Kidney glomerular epithelial cell (primary cell): ENCODE data around the gene TAF11L9.
"Not testable (repeated sequence)": the region's sequence is repeated elsewhere in the genome, so short reads cannot be mapped to it uniquely, and the experiment has no call there.

Experiments
- DNase-seq: peaks from one replicate; lab custom pipeline; 2025; lab: John Stamatoyannopoulos, UW

Gene TAF11L9

DNA sequence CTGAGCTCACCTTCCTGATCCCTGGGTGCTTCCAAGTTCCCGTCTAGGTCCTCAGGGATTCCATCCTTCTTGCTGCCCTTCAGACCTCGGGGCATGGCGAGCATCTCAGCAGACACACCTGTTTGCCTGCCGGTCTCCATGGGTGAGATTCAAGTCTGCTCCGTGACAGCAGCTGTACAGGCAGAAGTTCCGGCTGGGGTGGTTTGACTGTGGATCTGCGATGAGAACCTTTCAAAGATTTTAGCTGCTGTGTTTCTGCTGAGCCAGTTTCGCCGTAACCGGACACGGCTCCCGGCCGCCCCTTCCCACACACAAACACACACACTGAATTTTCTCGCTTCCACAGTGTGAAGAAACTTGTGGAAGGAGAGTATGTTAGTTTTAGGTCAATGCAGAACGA lies at the start of gene TAF11L9:
Gene TAF11L9, minus strand, starts transcription at position 140 of the 400 bp plus-strand sequence.
- not testable (repeated sequence) for DNase-seq

DNA sequence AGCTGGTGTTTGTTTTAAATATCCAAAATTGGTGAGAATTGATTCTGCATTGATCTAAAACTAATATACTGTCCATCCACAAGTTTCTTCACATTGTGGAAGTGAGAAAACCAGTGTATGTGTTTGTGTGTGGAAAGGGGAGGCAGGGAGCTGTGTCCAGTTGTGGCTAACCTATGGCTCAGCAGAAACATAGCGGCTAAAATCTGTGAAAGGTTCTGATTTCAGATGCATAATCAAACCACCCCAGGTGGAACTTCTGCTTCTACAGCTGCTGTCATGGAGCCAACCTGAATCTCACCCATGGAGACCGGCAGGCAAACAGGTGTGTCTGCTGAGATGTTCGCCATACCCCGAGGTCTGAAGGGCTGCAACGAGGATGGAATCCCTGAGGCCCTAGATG lies 40.0 kb upstream of the TAF11L9 start, which contains the start of gene TAF11L14:
Gene TAF11L14, plus strand, starts transcription at position 301 of the 400 bp plus-strand sequence.
- no peak for DNase-seq

DNA sequence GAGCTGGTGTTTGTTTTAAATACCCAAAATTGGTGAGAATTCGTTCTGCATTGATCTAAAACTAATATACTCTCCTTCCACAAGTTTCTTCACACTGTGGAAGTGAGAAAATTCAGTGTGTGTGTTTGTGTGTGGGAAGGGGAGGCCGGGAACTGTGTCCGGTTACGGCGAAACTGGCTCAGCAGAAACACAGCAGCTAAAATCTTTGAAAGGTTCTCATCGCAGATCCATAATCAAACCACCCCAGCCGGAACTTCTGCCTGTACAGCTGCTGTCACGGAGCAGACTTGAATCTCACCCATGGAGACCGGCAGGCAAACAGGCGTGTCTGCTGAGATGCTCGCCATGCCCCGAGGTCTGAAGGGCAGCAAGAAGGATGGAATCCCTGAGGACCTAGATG lies 37.6 kb upstream of the TAF11L9 start, which contains the start of gene TAF11L13:
Gene TAF11L13, plus strand, starts transcription at position 301 of the 400 bp plus-strand sequence.
- DNase-seq: not testable (repeated sequence)

DNA sequence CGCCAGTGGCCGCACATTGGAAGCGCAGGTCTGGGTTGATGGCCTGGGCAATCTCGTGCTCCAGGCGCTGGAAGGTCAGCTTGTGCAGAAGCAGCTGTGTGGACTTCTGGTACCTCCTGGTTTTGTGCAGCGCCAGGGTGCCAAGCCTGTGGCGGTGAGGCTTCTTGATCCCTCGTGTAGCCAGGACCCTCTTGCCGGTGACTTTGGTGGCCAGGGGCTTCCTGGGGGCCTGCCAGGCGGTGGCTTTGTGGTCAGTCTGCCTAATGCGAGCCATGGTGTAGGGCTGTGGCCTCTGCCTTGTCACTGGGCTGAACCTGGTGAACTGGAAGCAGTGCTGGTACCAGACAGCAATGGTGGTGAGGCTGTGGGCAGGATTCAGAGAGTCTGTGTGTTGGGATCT lies 31.5 kb upstream of the TAF11L9 start:
- no peak for DNase-seq

DNA sequence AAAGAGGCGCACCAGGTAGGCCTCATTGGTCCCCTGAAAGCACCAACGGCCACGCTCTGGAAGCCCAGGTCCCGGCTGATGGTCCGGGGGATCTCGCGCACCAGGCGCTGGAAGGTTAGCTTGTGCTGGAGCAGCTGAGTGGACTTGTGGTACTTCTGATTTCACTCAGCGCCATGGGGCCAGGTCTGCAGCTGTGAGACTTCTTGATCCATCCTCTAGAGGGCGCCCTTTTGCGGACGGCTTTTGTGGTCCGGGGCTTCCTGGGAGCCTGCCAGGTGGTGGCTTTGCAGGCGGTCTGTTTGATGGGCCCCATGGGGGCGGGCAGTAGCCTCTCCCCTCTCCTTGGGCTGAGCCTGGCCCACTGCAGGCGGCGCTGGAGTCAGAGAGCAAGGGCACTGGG lies 26.4 kb upstream of the TAF11L9 start:
- DNase-seq: no peak

DNA sequence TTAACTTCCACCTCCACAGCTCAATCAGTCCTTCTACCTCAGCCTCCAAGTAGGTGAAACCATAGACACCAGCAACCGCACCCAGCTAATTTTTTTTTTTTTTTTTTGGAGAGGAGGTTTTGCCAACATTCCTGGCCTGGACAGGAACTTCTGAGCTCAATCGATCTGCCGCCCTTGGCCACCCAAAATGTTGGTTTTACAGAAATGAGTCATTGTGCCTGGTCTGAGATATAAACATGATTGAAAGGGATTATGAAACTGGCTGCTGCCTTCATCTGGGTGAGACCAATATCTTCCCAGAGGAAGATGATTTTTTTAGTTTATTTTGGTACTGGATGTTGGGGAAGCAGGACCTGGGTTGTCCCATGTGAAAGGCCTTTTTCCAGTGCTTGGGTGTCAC lies 25.2 kb upstream of the TAF11L9 start:
- no peak for DNase-seq

DNA sequence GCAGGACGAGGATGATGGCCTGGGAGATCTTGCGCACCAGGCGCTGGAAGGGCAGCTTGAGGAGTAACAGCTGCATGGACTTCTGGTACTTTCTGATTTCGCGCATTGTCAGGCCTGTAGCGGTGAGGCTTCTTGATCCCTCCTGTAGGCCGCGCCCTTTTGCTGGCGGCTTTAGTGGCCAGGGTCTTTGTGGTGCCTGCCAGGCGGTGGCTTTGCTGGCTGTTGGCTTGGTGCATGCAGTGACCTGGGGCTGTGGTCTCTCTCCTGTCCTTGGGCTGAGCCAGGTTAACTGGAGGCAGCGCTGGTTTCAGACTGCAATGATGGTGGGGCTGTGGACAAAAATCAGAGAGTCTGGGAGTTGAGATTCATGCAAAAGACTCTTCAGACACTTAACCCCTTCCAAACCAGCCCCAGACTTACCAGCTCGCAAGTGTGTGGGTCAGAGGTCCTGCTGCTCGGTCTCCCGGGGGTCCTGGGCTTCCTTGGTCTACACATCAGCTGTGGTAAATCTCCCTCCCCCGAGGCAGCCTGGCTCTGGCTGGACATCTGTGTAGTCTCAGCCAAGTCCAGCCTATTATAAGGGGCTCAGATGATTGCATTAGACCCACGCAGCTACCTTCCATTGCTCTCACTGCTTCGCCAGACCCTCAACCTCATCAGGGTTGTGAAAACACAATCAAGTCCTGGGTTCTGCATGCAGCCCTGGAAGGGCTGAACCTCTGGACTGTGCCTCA lies 20.8 kb upstream of the TAF11L9 start:
- no peak for DNase-seq

DNA sequence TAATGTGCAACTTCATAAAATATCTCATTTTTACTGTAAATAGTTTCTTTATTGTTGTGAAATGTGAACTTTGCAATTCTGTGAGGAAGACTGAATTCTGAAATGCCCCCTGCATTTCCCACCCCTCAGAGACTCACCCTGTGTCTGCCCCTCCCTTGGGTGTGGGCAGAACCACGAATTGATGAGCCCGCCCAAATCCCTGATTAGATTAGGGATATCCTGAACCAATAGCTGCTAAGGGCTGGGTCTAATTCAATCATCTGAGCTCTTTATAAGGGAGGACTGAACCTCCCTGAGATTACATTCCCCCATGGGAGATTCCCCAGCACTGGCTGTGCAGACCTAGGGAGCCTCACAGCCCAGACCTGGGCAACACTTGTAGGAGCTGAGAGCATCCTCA lies 15.9 kb upstream of the TAF11L9 start, which contains the start of gene TAF11L12:
Gene TAF11L12, plus strand, starts transcription at position 301 of the 400 bp plus-strand sequence.
- not testable (repeated sequence) for DNase-seq

DNA sequence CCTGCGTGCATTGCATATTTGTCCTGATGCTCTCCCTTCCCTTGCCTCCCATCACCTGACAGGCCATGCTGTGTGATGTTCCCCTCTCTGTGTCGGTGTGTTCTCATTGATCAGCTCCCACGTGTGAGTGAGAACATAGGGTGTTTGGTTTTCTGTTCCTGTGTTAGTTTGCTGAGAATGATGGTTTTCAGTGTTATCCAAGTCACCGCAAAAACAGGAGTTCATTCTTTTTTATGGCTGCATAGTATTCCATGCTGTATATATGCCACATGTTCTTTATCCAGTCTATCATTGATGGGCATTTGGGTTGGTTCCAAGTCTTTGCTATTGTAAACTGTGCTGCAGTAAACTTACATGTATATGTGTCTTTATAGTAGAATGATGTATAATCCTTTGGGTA lies 13.3 kb upstream of the TAF11L9 start:
- not testable (repeated sequence) for DNase-seq

DNA sequence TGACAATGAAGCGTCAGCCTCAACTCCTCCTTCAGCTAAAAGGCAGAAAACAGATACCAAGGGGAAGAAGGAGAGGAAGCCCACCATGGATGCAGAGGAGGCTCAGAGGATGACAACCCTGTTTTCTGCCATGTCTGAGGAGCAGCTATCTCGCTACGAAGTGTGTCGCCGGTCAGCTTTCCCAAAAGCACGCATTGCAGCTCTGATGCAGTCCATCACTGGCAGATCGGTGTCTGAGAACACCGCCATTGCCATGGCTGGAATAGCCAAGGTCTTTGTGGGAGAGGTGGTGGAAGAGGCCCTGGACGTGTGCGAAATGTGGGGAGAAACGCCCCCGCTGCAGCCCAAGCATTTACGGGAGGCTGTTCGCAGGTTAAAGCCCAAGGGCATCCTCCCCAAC lies 10.8 kb upstream of the TAF11L9 start:
- no peak for DNase-seq

DNA sequence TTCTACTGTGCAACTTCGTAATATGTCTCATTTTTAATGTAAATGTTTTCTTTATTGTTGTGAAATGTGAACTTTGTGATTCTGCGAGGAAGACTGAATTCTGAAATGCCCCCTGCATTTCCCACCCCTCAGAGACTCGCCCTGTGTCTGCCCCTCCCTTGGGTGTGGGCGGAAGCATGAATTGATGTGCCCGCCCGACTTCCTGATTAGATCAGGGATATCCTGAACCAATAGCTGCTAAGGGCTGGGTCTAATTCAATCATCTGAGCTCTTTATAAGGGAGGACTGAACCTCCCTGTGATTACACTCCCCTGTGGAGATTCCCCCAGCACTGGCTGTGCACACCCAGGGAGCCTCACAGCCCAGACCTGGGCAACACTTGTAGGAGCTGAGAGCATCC lies 9.7 kb upstream of the TAF11L9 start, which contains the start of gene TAF11L11:
Gene TAF11L11, plus strand, starts transcription at position 304 of the 400 bp plus-strand sequence.
- DNase-seq: not testable (repeated sequence)

DNA sequence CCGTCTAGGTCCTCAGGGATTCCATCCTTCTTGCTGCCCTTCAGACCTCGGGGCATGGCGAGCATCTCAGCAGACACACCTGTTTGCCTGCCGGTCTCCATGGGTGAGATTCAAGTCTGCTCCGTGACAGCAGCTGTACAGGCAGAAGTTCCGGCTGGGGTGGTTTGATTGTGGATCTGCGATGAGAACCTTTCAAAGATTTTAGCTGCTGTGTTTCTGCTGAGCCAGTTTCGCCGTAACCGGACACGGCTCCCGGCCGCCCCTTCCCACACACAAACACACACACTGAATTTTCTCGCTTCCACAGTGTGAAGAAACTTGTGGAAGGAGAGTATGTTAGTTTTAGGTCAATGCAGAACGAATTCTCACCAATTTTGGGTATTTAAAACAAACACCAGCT lies 3.5 kb upstream of the TAF11L9 start, which contains the start of gene TAF11L10:
Gene TAF11L10, minus strand, starts transcription at position 101 of the 400 bp plus-strand sequence.
- not testable (repeated sequence) for DNase-seq

DNA sequence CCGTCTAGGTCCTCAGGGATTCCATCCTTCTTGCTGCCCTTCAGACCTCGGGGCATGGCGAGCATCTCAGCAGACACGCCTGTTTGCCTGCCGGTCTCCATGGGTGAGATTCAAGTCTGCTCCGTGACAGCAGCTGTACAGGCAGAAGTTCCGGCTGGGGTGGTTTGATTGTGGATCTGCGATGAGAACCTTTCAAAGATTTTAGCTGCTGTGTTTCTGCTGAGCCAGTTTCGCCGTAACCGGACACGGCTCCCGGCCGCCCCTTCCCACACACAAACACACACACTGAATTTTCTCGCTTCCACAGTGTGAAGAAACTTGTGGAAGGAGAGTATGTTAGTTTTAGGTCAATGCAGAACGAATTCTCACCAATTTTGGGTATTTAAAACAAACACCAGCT lies 3.3 kb downstream of the TAF11L9 start, which contains the start of gene TAF11L8:
Gene TAF11L8, minus strand, starts transcription at position 101 of the 400 bp plus-strand sequence.
- not testable (repeated sequence) for DNase-seq

DNA sequence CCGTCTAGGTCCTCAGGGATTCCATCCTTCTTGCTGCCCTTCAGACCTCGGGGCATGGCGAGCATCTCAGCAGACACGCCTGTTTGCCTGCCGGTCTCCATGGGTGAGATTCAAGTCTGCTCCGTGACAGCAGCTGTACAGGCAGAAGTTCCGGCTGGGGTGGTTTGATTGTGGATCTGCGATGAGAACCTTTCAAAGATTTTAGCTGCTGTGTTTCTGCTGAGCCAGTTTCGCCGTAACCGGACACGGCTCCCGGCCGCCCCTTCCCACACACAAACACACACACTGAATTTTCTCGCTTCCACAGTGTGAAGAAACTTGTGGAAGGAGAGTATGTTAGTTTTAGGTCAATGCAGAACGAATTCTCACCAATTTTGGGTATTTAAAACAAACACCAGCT lies 8.5 kb downstream of the TAF11L9 start, which contains the start of gene TAF11L7:
Gene TAF11L7, minus strand, starts transcription at position 101 of the 400 bp plus-strand sequence.
- not testable (repeated sequence) for DNase-seq
